ENCODE results near the gene SCUBE2.

- TF ChIP-seq CTCF (IDR thresholded peaks at IDR 0.05) = no peak
- no peak for TF ChIP-seq POLR2AphosphoS5 (IDR thresholded peaks at IDR 0.05)
- TF ChIP-seq POLR2A (IDR thresholded peaks at IDR 0.05) = no peak
Measured at GRCh38 chr11:9039863-9040262, 51.5 kb downstream of the SCUBE2 start.

Measured in sigmoid colon (tissue), 4 donors.